ENCODE data around the gene SDK1. TPM values are rescaled to one million over a fixed set of nuclear protein-coding genes. Genes with fewer than 3 reads are reported as not detected.

SDK1 gene
- total RNA-seq, 4 donors from 2014 or later = 1.2 to 1.8 (median 1.5) TPM

- TF ChIP-seq POLR2A (IDR thresholded peaks at IDR 0.05) = no peak
- Histone ChIP-seq H3K4me3 (no peak overlapping the region), H3K27ac (no peak overlapping the region), H3K9me3 (no peaks in the 10 kb centered on the region), H3K4me1 (no peaks in the 10 kb centered on the region), H3K27me3 (no peaks in the 10 kb centered on the region), H3K36me3 (no peaks in the 10 kb centered on the region)
- intact Hi-C loops (cut with DNase I; ENCODE audit: low total_unique reads) = no loop called here
- DNase-seq (no peak), ATAC-seq (no peak)
- in situ Hi-C loops (cut with MboI; ENCODE audit: low sequenced_read_pairs in 4 of 4) = no loop called here
Measured at GRCh38 chr7:3431306-3431705, 130.3 kb downstream of the SDK1 start.

GRCh38 chr7:3432911-3433310 is 131.9 kb downstream of the SDK1 start:
- Histone ChIP-seq H3K27ac (no peak overlapping the region), H3K4me1 (no peaks in the 10 kb centered on the region), H3K36me3 (no peaks in the 10 kb centered on the region), H3K9me3 (no peaks in the 10 kb centered on the region), H3K4me3 (no peak overlapping the region), H3K27me3 (no peaks in the 10 kb centered on the region)
- in situ Hi-C loops (cut with MboI; ENCODE audit: low sequenced_read_pairs in 4 of 4) = no loop called here
- intact Hi-C loops (cut with DNase I; ENCODE audit: low total_unique reads) = no loop called here
- no peak for DNase-seq
- peak; percentile 30 to 44 for ATAC-seq
- no peak for TF ChIP-seq CTCF (IDR thresholded peaks at IDR 0.05 in 4 of 5, conservative IDR thresholded peaks at IDR 0.05 in 1 of 5)
- no peak for TF ChIP-seq POLR2A (IDR thresholded peaks at IDR 0.05)

GRCh38 chr7:3434611-3435010 is 133.6 kb downstream of the SDK1 start:
- intact Hi-C loops (cut with DNase I; ENCODE audit: low total_unique reads) = no loop called here
- DNase-seq = no peak
- no peaks in the 10 kb centered on the region for H3K36me3 ChIP-seq
- TF ChIP-seq CTCF (IDR thresholded peaks at IDR 0.05 in 4 of 5, conservative IDR thresholded peaks at IDR 0.05 in 1 of 5) (no peak), POLR2A (IDR thresholded peaks at IDR 0.05) (no peak)
- H3K27me3 ChIP-seq = no peaks in the 10 kb centered on the region
- in situ Hi-C loops (cut with MboI; ENCODE audit: low sequenced_read_pairs in 4 of 4) = no loop called here
- no peaks in the 10 kb centered on the region for H3K9me3 ChIP-seq
- H3K27ac ChIP-seq = no peak overlapping the region
- H3K4me1 ChIP-seq = no peaks in the 10 kb centered on the region
- no peak overlapping the region for H3K4me3 ChIP-seq
- no peak for ATAC-seq

GRCh38 chr7:3436112-3436511 is 135.1 kb downstream of the SDK1 start:
- no peaks in the 10 kb centered on the region for H3K4me1 ChIP-seq
- H3K27ac ChIP-seq = no peak overlapping the region
- ATAC-seq (no peak), DNase-seq (no peak)
- intact Hi-C loops (cut with DNase I; ENCODE audit: low total_unique reads) = no loop called here
- H3K4me3 ChIP-seq = no peak overlapping the region
- no peaks in the 10 kb centered on the region for H3K36me3 ChIP-seq
- no peaks in the 10 kb centered on the region for H3K27me3 ChIP-seq
- H3K9me3 ChIP-seq = no peaks in the 10 kb centered on the region
- in situ Hi-C loops (cut with MboI; ENCODE audit: low sequenced_read_pairs in 4 of 4) = no loop called here
- TF ChIP-seq CTCF (IDR thresholded peaks at IDR 0.05 in 4 of 5, conservative IDR thresholded peaks at IDR 0.05 in 1 of 5) = no peak
- no peak for TF ChIP-seq POLR2A (IDR thresholded peaks at IDR 0.05)

GRCh38 chr7:3436746-3437145 is 135.7 kb downstream of the SDK1 start:
- H3K4me1 ChIP-seq = no peaks in the 10 kb centered on the region
- ATAC-seq (no peak), DNase-seq (no peak)
- no peaks in the 10 kb centered on the region for H3K27me3 ChIP-seq
- TF ChIP-seq CTCF (IDR thresholded peaks at IDR 0.05 in 4 of 5, conservative IDR thresholded peaks at IDR 0.05 in 1 of 5) = no peak
- TF ChIP-seq POLR2A (IDR thresholded peaks at IDR 0.05) = no peak
- in situ Hi-C loops (cut with MboI; ENCODE audit: low sequenced_read_pairs in 4 of 4) (no loop called here), intact Hi-C loops (cut with DNase I; ENCODE audit: low total_unique reads) (no loop called here)
- H3K36me3 ChIP-seq = no peaks in the 10 kb centered on the region
- H3K9me3 ChIP-seq = no peaks in the 10 kb centered on the region
- H3K27ac ChIP-seq = no peak overlapping the region
- H3K4me3 ChIP-seq = no peak overlapping the region
